ENCODE measurements around the gene ACSL4.
"Not testable (repeated sequence)": the region's sequence is repeated elsewhere in the genome, so short reads cannot be mapped to it uniquely, and the experiment has no call there.

ACSL4 gene

DNA sequence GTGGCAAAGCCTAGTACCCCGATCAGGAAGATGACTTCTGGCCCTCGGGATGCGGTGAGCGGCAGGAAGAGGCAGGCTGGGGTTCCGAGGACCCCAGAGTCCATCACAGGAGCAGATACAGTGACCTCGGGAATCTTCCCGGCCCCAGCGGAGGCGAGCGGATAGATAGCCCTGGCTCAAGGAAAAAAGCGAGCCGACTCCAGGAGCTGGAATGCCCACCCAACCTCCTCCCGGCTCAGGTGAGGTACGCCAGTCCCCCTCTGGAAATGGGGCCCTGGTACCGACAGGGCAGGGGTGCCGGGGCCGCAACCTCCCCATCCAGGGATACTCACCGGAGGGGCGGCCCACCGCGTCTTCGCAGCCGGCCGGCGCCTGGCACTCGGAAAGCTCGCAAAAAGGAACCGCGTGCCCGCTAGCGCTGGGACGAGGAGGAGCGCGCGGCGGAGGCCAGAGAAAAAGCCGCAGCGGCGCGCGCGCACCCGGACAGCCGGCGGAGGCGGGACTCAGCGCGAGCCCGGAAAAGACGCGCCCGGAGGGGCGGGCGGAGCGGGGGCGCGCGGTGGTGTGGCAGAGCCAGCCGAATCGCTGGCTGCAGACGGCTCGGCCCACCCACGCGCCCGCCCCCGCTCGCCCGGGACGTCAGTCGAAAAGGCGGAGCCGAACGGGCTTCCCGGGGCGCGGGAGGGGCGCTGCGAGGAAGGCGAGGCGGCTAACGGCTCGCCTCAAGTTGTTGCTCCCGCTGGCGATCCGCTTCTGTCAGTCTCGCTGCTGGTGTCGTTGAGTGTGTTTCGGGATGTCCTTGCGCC lies at the start of gene ACSL4:
ACSL4 (minus strand) TSS at position 451 of the 806 bp plus-strand sequence. CDS start 49,894 bp downstream, outside the sequence.
- DNase-seq (ENCODE audit: low spot score) = peak; percentile 83

DNA sequence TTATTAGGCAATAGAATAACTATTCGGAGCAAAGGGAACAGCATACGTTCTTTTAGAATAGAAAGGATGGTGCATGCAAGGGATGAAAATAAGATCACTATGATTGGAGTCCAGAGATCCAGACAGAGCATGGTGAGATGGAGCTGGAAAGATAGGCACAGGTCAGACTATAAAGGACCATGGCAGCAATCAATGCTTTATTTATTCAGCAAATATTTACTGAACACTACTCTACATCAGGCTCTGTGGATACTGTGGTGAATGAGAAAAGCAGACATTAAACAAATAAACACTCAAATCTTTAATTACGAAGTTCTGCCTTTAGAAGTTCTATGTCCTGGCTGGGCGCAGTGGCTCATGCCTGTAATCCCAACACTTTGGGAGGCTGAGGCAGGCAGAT lies 44.7 kb upstream of the ACSL4 start:
- no peak for DNase-seq (ENCODE audit: low spot score)

DNA sequence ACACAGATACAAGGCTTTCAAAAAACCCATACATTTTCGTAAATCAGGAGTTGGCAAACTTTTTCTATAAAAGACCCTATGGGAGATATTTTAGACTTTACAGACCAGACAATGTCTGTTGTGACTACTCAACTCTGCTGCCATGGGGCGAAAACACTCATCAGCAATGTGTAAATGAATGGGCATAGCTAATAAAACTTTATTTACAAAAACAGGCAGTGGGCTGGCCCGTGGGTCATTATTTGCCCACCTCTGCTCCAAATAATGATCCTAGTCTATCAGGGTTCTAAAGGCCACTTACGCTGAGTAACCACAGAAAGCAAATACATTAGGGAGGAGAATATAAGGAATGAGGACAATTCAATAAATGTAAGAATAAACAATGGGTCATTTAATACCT lies 43.9 kb upstream of the ACSL4 start:
- DNase-seq (ENCODE audit: low spot score) = no peak

DNA sequence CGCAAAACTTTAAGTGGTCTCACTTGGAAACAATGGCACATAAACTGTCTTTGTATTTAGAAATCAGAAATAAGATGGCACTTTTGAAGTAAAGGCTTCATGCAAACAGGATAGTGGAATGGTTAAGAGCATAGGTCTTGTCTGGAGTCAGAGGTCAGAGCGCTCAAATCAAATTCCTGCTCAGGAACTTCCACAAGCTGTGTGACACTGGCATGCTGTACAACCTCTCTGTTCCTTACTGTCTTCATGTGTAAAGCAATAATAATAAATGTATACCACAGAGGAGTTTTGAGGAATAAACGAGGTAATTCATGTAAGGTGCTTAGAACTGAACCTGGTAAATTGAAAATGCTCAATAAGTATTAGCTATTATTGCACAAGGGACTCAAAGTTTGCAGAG lies 43.4 kb upstream of the ACSL4 start:
- DNase-seq (ENCODE audit: low spot score) = no peak

DNA sequence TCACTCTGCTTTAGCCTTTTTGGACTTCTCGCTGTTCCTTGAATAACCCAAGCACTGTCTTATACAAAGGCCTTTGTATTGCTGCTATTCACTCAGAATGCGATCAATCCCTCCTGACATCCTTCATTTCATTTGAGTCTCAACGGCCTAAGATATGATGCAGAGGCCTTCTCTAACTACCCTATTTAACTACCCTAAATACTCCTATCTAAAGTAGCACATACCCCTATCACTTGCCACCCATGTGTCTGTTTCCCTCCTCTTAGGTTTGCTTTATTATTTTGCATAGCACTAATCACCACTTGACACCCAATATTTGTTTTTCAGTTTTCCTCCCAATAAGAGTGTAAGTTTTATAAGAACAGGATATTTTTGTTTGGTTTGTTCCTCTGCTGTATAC lies 42.3 kb upstream of the ACSL4 start:
- no peak for DNase-seq (ENCODE audit: low spot score)

DNA sequence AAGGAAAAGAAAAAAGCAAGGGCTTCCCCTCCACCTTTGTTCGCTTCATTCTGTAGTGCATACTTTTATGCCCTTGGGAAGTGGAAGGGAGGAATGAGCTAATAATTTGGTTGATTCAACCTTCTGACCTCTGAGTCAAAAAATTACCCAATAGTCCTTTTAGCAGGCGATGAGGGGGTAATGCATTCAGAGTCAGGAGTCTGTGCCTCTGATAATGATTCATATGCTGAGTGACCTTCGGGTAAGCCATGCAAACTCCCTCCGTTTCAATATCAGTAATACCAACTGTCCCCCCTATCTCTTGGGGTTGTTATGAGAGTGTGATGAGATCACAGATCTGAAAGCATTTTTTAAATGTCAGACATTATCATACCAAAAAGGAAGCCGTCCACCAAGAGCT lies 41.6 kb upstream of the ACSL4 start:
- DNase-seq (ENCODE audit: low spot score) = no peak

DNA sequence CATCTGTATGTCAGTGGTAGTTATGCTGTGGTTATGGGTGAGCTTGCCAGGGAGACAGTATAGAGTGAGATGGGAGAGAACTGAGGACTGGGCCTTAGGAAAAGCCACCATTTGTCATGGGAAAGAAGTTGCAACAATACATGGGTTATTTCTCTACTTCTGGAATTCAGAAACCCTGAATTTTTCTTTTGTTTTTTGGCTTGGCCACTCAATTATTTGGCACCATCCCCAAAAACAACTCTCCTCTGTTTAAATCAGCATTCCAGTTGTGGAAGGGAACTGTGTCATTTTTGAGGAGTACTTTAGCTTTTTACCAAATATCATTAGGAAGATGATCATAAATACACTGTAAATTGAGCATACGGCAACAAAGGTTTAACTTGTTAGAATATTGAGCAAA lies 41.1 kb upstream of the ACSL4 start:
- DNase-seq (ENCODE audit: low spot score) = no peak

DNA sequence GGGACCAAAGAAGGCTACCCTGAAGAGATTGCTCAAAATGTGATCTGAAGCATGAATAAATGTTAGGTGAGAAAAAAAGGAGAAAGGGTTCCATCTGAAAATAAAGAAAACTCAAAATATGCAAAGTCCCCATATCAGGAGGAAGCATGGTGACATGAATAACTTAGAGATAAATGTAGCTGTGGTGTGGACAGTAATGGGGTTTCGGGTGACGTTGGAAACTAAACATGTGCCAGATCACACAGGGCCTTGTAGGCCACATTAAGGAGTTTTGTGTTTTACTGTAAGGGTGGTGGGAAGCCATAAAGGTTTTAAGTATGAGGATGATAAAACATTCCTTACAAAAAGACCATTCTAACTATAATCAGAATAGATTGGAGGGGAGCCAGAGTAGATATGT lies 40.3 kb upstream of the ACSL4 start:
- DNase-seq (ENCODE audit: low spot score) = no peak

DNA sequence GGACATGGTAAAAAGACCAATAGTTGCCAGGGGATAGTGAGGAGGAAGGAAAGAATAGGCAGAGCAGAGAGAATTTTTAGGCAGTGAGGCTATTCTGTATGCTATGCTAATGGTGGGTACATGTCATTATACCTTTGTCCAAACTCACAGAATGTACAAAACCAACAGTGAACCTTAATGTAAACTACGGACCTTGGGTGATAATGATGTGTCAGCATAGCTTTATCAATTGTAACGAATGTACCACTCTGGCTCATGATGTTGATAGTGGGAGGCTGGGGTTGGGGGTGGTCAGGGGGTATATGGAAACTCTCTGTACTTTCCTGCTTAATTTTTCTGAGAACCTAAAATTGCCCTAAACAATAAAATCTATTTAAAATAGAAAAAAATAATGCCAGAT lies 37.7 kb upstream of the ACSL4 start:
- no peak for DNase-seq (ENCODE audit: low spot score)

DNA sequence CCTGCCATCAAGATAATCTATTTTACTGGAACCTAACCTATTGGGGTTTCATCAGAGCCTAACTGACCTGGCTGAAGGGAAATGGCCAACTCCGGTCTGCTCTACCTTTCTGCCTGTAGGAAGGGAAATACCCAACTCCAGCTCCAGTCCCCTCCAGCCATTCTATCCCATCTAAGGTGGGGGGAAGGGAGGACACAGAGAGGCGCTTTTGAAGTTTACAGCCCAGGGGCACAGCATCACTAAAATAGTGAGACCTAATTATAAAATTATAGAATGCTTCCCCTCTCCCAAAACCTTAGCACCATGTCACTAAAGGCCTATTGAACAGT lies 27.8 kb upstream of the ACSL4 start:
- DNase-seq (ENCODE audit: low spot score) = no peak

DNA sequence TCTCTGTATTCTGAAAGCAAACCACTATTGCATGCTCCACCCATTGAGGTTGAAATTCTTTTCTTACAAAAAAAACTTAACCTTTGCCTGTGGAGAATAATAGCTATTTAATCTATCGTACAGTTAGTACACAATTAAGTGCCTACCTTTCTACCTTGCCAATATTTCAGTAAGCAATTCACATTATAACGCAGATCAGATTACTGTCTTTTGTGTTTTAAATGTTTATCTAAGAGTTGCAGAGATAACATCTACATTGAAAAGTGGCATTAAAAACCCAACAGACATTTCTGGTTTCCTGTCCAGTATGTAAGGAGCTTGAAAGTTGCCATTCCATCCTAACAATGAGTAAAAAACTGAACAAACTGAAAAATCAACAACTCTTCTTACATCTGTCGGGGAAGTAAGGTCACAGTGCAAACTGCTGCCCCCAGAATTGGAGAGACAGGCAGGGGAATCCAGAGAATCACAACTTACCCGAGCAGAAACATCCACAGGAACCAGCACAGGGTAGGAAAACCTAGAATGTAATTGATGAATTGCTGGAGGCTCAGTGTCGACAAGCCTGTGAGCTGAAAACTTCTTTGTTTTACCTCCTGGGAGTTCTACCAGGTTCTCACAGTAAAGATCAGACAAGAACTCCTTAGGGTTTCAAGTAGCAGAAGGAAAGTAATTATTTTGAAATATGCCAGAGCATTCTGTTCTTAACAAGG lies 27.3 kb upstream of the ACSL4 start:
- no peak for DNase-seq (ENCODE audit: low spot score)

DNA sequence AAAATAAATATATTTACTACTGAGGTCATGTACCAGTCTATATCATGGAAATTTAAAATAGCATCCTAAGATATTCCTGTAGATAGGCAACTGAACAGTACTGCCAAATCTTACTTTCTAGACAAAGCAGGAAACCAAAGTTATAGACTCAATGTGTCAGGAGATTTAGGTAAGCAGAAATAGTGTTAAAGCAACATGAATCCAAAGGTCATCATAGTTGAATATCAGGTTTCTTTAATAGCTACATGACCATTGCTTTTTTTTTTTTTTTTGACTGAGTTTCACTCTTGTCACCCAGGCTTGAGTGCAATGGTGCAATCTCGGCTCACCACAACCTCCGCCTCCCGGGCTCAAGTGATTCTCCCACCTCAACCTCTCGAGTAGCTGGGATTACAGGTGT lies 20.2 kb upstream of the ACSL4 start:
- no peak for DNase-seq (ENCODE audit: low spot score)

DNA sequence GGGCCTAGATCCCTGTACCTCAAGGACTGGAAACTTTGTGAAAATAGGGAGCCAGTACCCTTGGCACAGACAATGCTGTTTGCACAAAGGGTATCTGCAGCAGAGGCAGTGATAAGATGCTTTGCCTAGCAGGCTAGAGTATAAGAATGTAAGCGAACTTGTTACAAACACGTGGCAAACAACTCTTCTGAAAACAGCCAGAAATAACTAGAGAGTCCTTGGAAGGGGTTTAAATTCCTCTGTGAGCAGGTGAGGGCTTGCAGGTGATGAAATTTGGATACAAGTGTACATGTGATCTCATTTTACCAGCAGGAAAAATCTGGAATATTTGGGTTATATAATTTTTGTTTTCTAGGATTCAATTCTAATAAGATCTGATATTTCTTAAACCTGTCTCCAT lies 18.6 kb upstream of the ACSL4 start:
- no peak for DNase-seq (ENCODE audit: low spot score)

DNA sequence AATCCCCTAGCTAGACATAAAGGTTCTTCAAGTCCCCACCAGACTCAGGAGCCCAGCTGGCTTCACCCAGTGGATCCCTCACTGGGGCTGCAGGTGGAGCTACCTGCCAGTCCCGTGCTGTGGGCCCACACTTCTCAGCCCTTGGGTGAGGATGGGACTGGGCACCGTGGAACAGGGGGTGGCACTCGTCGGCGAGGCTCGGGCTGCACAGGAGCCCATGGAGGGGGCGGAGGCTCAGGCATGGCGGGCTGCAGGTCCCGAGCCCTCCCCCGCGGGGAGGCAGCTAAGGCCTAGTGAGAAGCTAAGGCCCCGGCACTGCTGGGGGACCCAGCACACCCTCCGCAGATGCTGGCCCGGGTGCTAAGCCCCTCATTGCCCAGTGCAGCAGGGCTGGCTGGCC lies 16.1 kb upstream of the ACSL4 start:
- no peak for DNase-seq (ENCODE audit: low spot score)

DNA sequence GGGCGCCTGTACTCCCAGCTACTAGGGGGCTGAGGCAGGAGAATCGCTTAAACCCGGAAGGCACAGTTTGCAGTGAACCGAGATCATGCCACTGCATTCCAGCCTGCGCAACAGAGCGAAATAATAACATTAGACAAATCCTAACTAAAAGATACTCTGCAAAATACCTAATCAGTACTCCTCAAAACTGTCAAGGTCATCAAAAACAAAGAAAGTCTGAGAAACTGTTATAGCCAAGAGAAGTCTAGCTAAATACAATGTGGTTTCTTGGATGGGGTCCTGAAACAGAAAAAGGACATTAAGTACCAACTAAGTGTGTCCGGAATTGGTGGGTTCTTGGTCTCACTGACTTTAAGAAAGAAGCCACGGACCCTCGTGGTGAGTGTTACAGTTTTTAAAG lies 14.6 kb upstream of the ACSL4 start:
- DNase-seq (ENCODE audit: low spot score) = no peak

DNA sequence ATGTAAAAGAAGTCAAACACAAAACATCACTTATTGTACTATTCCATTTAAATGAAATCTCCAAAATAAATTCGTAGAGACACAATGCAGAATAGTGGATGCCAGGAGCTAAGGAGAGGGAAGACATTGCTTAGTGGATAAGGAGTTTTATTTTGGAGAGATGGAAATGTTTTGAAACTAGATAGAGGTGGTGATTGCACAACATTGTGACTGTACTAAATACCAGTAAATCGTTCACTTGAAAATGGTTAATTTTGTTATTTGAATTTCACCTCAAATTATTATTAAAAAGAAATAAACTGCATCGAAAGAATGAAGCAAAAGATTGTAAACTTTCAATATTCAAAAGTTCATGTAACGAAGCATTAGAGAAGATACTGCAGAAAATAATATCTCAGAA lies 9.7 kb upstream of the ACSL4 start:
- DNase-seq (ENCODE audit: low spot score) = no peak

DNA sequence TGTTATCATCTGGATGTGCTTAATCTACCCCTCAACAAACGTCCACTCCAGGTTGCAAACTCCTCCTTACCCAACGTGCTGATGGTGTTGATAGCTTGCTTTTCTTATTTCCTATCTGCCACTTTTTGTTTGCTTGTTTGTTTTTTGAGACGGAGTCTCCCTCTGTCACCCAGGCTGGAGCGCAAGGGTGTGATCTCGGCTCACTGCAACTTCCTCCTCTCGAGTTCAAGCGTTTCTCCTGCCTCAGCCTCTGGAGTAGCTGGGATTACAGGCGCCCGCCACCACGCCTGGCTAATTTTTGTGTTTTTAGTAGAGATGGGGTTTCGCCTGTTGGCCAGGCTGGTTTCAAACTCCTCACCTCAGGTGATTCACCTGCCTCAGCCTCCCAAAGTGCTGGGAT lies 7.8 kb upstream of the ACSL4 start:
- DNase-seq (ENCODE audit: low spot score) = not testable (repeated sequence)

DNA sequence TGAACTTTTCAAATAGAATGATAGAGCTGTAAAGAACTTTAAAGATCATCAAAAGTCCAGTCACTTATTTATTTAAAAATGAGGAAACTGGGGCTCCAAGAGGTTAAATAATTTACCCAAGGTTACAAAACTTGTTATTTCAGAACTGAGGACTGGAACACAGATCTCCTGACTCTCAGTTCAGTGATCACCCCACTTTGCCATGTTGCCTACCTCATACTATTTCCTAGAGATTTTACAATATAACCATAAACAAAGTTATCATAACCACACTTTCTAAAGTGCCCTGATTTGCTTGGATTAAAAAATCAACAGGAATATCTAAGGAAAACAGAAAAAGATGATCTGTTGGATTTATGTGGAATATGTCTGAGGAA lies 7.4 kb upstream of the ACSL4 start:
- no peak for DNase-seq (ENCODE audit: low spot score)

DNA sequence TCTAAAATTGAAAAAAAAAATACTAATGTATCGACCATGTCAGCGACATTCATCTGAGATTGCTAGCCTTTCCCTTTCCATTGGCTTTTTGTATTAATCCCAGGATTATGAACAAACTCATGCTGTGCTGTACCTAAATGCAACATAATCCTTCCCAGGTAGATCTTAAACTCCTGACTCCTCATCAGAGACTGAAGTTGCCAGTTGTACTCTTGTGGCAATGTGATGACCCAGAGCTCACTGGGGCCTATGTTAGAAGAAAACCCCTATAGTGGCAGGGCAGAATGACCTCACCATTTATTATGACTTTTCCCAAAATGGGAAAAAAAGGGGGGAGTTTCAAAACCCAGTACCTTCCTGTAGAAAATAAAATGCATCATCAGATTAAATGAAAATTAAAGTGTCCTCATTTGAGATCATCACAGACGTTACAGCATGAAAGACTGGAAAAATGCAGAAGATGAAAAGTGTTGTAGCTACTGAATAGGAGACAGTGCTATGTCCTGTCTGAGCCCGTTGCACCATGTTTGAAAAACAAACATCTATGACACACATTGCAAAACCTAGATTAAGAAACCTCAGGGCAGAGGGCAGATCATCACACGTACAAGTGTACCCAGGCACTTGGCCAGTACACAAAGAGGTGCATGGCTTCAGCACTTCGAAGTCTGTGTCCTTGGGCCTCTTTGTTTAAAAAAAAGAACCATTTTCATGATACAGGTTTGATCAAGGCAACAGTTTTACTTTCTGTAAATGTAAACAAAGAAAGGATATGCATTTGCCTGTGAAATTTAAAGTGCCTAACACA lies 6.8 kb upstream of the ACSL4 start:
- no peak for DNase-seq (ENCODE audit: low spot score)

DNA sequence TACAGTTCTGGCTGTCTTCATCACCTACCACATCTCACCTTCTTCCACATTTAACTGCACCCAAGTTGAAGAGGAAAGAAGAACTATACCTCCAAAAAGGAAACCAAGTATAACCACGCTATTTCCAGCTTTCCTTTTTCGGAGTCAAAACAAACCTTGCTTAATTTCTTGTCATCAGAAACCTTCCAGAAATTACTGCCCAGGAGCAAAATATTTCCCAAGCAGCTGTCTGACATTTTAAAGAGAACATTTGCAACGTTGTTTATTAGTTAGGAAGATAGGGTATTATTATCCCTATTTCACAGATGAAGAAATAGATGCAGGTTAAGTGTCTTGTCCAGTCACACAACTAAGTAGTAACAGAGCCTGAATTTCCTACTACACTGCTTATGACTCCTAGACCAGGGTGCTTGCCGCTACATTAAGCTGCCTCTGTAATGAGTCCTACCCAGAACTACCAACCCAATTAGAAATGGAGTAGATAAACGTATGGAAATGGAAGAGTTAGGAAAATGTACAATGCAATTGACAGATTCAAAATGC lies 2.2 kb upstream of the ACSL4 start:
- DNase-seq (ENCODE audit: low spot score) = no peak

DNA sequence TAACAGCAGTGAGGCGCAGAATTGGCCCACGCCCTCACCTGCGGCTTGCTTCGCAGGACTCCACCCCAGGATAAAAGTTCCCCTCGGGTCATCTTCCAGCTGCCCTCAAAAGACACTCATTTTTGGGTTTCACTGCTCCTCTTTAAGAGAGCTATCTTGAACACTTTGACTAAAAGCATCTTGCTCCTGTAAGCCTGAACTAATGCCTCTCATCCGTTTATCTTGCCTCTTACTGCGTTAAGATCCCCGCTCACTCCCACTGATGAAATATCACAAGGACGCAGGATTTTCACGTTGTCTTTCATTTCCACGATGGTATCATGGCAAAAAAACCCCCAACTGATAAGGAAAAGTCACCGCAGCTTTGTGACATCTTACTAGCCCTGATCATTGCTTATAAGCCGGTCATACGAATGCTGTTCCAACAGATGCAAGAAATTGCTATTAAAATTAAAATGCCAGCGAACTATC lies 591 bp upstream of the ACSL4 start:
- DNase-seq (ENCODE audit: low spot score) = no peak

DNA sequence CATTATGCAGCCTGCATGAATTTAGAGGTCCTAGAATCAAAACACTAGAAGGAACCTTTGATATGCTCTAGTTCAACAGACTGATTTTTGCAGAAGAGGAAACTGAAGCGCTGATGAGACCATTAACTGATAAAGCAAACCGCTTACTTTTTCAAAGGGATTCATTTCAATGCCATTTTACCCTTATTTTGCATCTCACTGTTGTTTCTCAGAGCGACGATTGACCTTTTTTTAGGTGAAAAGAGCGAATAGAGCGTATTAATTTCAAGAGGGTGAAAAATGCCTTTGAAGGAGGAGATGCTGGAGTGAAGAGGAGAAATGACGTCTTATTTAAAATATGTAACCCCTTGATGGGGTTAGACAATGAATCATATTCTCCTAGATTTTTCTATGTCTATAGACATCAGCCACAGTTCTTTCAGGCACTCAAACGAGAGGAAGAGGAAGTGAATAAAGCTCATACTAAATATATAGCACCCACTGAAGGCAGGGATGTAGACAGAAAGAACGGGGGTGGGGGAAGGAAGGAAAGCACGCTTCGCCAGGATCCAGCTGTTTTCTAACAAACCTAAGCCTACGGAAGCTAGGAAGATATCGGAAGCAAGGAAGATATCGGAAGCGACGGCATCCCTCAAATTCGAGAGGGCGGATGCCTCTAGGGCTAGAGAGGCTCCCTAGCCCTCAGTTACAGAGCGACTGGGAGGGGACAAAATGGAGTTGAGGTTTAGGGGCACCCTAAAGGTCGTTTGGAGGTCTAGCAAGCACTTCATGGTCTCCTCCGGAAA lies 848 bp downstream of the ACSL4 start:
- peak; percentile 29 for DNase-seq (ENCODE audit: low spot score)
